GM23338 (cell line): ENCODE results near the gene PSMC3.

Source experiments
- CREB1 ChIP-seq: fragments of 250-450 bp; sonication (Bioruptor Pico); IDR thresholded peaks from 2 replicates; pipeline ENCODE4 v1.5.0; 2020; ENCODE audit warnings: low read depth, mild to moderate bottlenecking, moderate library complexity
- EZH2 ChIP-seq: fragments of 200-600 bp; sonication (generic); IDR thresholded peaks from one replicate; pipeline ENCODE4 v1.8.0; 2017; ENCODE audit warnings: antibody characterized with exemption, mild to moderate bottlenecking, low read depth; ENCODE audit not compliant: unreplicated experiment
- TF ChIP-seq, protein P1 (sequence below), 2 experiments: fragments of 200-600 bp in 1 of 2; sonication (generic) in 1 of 2; conservative IDR thresholded peaks; 2 replicates each; pipeline versions ENCODE4 v1.5.1 to v1.6.1; 2016 to 2017; ENCODE audit warnings: antibody characterized with exemption in 2 of 2, low read depth in 2 of 2, mild to moderate bottlenecking in 2 of 2, moderate library complexity in 1 of 2

DNA sequence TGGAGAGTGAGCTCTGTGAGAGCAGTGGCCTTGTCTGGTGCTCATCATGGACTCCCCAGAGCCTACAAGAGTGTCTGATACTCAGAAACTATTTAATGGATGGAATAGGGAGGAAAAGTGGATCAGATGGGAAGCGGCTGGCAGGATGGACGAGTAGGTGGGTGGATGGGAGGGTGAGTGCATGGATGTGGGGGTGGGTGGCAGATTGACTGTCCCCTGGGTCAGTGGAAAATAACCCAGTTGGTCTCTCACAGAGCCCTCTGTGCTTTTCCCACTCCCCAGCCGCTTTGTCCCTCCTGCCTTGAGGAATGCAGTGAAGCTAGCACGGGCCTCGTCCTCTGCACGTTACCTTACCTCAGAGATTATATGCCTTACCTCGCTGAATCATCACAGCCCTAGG is 53.8 kb downstream of the PSMC3 start:
- TF ChIP-seq, protein P1, sequence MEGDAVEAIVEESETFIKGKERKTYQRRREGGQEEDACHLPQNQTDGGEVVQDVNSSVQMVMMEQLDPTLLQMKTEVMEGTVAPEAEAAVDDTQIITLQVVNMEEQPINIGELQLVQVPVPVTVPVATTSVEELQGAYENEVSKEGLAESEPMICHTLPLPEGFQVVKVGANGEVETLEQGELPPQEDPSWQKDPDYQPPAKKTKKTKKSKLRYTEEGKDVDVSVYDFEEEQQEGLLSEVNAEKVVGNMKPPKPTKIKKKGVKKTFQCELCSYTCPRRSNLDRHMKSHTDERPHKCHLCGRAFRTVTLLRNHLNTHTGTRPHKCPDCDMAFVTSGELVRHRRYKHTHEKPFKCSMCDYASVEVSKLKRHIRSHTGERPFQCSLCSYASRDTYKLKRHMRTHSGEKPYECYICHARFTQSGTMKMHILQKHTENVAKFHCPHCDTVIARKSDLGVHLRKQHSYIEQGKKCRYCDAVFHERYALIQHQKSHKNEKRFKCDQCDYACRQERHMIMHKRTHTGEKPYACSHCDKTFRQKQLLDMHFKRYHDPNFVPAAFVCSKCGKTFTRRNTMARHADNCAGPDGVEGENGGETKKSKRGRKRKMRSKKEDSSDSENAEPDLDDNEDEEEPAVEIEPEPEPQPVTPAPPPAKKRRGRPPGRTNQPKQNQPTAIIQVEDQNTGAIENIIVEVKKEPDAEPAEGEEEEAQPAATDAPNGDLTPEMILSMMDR (conservative IDR thresholded peaks at IDR 0.05; ENCODE audit: low read depth in 2 of 2), result no peak
- TF ChIP-seq CREB1 (CRISPR knock-in tag) (no peak), EZH2 (no peak)
